IMR-90 (cell line): Measurements from ENCODE around the gene PLEKHG5. TPM values are rescaled to one million over a fixed set of nuclear protein-coding genes. Genes with fewer than 3 reads are reported as not detected.

Experiments
- ATAC-seq: fragments of 200-7000 bp; cut with Tn5 transposase; 2 replicates; pipeline ENCODE4 v1.9.1; 2020; ENCODE audit warnings: low read depth, mild to moderate bottlenecking, moderate library complexity
- BruUV-seq: library from RNA; stranded (reverse); fragments of 400-500 nt; replicated peaks from 2 replicates; lab custom pipeline; 2021; lab: Mats Ljungman, UMichigan
- CTCF ChIA-PET: fragments of 300-600 bp; formaldehyde crosslinking; extraction: SDS; loops from one replicate; lab custom pipeline; 2021; ENCODE audit warnings: antibody characterized with exemption; lab: Yijun Ruan, JAX
- POLR2A ChIA-PET: fragments of 300-600 bp; sonication (Branson Sonifier 250); formaldehyde crosslinking; loops from one replicate; lab custom pipeline; 2022; ENCODE audit warnings: antibody characterized with exemption; ENCODE audit not compliant: unreplicated experiment; lab: Charles Lee
- DNase-seq: peaks from one replicate; pipeline ENCODE4 v3.0.0; 2013
- H2AFZ ChIP-seq: replicated peaks from 2 replicates; pipeline ENCODE3; 2013; ENCODE audit warnings: low read length, mild to moderate bottlenecking; ENCODE audit not compliant: poor library complexity
- H2AK5ac ChIP-seq: 2 replicates; pipeline ENCODE4 v1.6.1; 2013; ENCODE audit warnings: low read depth, low read length, inconsistent platforms
- H2AK9ac ChIP-seq: replicated peaks from 2 replicates; pipeline ENCODE3; 2013; ENCODE audit warnings: mild to moderate bottlenecking, low read depth, low read length, moderate library complexity; ENCODE audit not compliant: poor library complexity
- H2BK120ac ChIP-seq: 2 replicates; pipeline ENCODE4 v1.6.1; 2013; ENCODE audit warnings: low read depth, low read length, inconsistent platforms
- H2BK15ac ChIP-seq: 3 replicates; pipeline ENCODE4 v1.6.1; 2013; ENCODE audit warnings: low read depth, low read length, inconsistent platforms
- H2BK20ac ChIP-seq: 2 replicates; pipeline ENCODE4 v1.6.1; 2013; ENCODE audit warnings: low read depth, mild to moderate bottlenecking, inconsistent platforms, low read length, moderate library complexity
- H2BK5ac ChIP-seq: 2 replicates; pipeline ENCODE4 v1.6.1; 2013; ENCODE audit warnings: mild to moderate bottlenecking, low read depth, low read length, inconsistent platforms; ENCODE audit not compliant: poor library complexity, severe bottlenecking
- H3K14ac ChIP-seq: replicated peaks from 2 replicates; pipeline ENCODE4 v1.6.1; 2013; ENCODE audit warnings: low read depth, low read length, inconsistent platforms
- H3K18ac ChIP-seq: 2 replicates; pipeline ENCODE4 v1.6.1; 2013; ENCODE audit warnings: low read depth, low read length, control low read depth
- H3K23ac ChIP-seq: 2 replicates; pipeline ENCODE4 v1.6.1; 2013; ENCODE audit warnings: low read depth, low read length, inconsistent platforms
- H3K27ac ChIP-seq: 2 replicates; pipeline ENCODE4 v1.5.1; 2013; ENCODE audit warnings: mild to moderate bottlenecking, control low read depth, low read length; ENCODE audit not compliant: insufficient read depth
- H3K27me3 ChIP-seq: 2 replicates; pipeline ENCODE4 v1.6.1; 2013; ENCODE audit warnings: low read length; ENCODE audit not compliant: control insufficient read depth, insufficient read depth
- H3K36me3 ChIP-seq: 2 replicates; pipeline ENCODE4 v1.6.1; 2013; ENCODE audit warnings: low read length, mixed read lengths; ENCODE audit not compliant: control insufficient read depth, insufficient read depth
- H3K4ac ChIP-seq: 2 replicates; pipeline ENCODE4 v1.6.1; 2013; ENCODE audit warnings: low read depth, low read length, inconsistent platforms
- H3K4me1 ChIP-seq: 2 replicates; pipeline ENCODE4 v1.6.1; 2013; ENCODE audit warnings: low read length, mixed read lengths; ENCODE audit not compliant: control insufficient read depth, insufficient read depth
- H3K4me2 ChIP-seq: 2 replicates; pipeline ENCODE4 v1.6.1; 2013; ENCODE audit warnings: low read depth, mild to moderate bottlenecking, control low read depth, low read length, moderate library complexity
- H3K4me3 ChIP-seq: 2 replicates; pipeline ENCODE4 v1.5.1; 2013; ENCODE audit warnings: low read depth, mild to moderate bottlenecking, control low read depth, low read length, moderate library complexity; ENCODE audit not compliant: insufficient read depth
- H3K56ac ChIP-seq: 2 replicates; pipeline ENCODE4 v1.6.1; 2013; ENCODE audit warnings: low read length, inconsistent platforms; ENCODE audit not compliant: insufficient read depth; ENCODE audit errors: extremely low read depth
- H3K79me1 ChIP-seq, 2 experiments: 2 replicates each; pipeline ENCODE4 v1.6.1; 2013; ENCODE audit warnings: low read length in 2 of 2, inconsistent platforms in 1 of 2, low read depth in 1 of 2
- H3K9ac ChIP-seq: 2 replicates; pipeline ENCODE4 v1.6.1; 2013; ENCODE audit warnings: low read depth, low read length, control low read depth
- H3K9me1 ChIP-seq: 2 replicates; pipeline ENCODE4 v1.6.1; 2013; ENCODE audit warnings: low read length, inconsistent platforms; ENCODE audit not compliant: insufficient read depth
- H3K9me3 ChIP-seq: 2 replicates; pipeline ENCODE4 v1.6.1; 2013; ENCODE audit warnings: low read length; ENCODE audit not compliant: control insufficient read depth, insufficient read depth
- H4K20me1 ChIP-seq: 2 replicates; pipeline ENCODE4 v1.6.1; 2013; ENCODE audit warnings: low read length, inconsistent platforms; ENCODE audit not compliant: insufficient read depth
- H4K5ac ChIP-seq: 2 replicates; pipeline ENCODE4 v1.6.1; 2013; ENCODE audit warnings: mild to moderate bottlenecking, low read depth, low read length, control low read depth
- H4K8ac ChIP-seq, 2 experiments: 2 replicates each; pipeline ENCODE4 v1.6.1; 2013; ENCODE audit warnings: low read depth in 2 of 2, low read length in 2 of 2, control low read depth in 1 of 2, inconsistent platforms in 1 of 2
- H4K91ac ChIP-seq: 2 replicates; pipeline ENCODE4 v1.6.1; 2013; ENCODE audit warnings: low read depth, low read length, inconsistent platforms; ENCODE audit not compliant: insufficient read depth
- BHLHE40 ChIP-seq: fragments of 150-350 bp; IDR thresholded peaks from 2 replicates; pipeline ENCODE4 v1.6.1; 2016; ENCODE audit warnings: mild to moderate bottlenecking, low read depth, low read length
- CEBPB ChIP-seq: IDR thresholded peaks from 2 replicates; pipeline ENCODE4 v1.6.1; 2012; ENCODE audit warnings: low read depth, low read length, improper control_type of control experiment
- CHD1 ChIP-seq: IDR thresholded peaks from 2 replicates; pipeline ENCODE4 v1.6.1; 2012; ENCODE audit warnings: low read depth, low read length, improper control_type of control experiment
- ELK1 ChIP-seq: fragments of 150-350 bp; IDR thresholded peaks from 2 replicates; pipeline ENCODE4 v1.6.1; 2016; ENCODE audit warnings: low read depth, mild to moderate bottlenecking, low read length, moderate library complexity, borderline replicate concordance
- MAFK ChIP-seq: IDR thresholded peaks from 2 replicates; pipeline ENCODE4 v1.6.1; 2012; ENCODE audit warnings: low read depth, low read length, improper control_type of control experiment
- MAZ ChIP-seq: IDR thresholded peaks from 2 replicates; pipeline ENCODE4 v1.6.1; 2012; ENCODE audit warnings: low read depth, mild to moderate bottlenecking, low read length, improper control_type of control experiment, moderate library complexity, borderline replicate concordance
- MXI1 ChIP-seq: IDR thresholded peaks from 2 replicates; pipeline ENCODE4 v1.6.1; 2012; ENCODE audit warnings: low read depth, mild to moderate bottlenecking, low read length, moderate library complexity, borderline replicate concordance
- NFE2L2 ChIP-seq: fragments of 150-350 bp; IDR thresholded peaks from 2 replicates; pipeline ENCODE4 v1.6.1; 2016; ENCODE audit warnings: low read depth, mild to moderate bottlenecking, low read length
- POLR2A ChIP-seq: IDR thresholded peaks from 2 replicates; pipeline ENCODE4 v1.6.1; 2012; ENCODE audit warnings: mild to moderate bottlenecking, low read depth, low read length
- RAD21 ChIP-seq: IDR thresholded peaks from 2 replicates; pipeline ENCODE4 v1.6.1; 2012; ENCODE audit warnings: low read length, improper control_type of control experiment
- RCOR1 ChIP-seq: IDR thresholded peaks from 2 replicates; pipeline ENCODE4 v1.6.1; 2012; ENCODE audit warnings: mild to moderate bottlenecking, low read length, improper control_type of control experiment; ENCODE audit not compliant: insufficient replicate concordance
- RFX5 ChIP-seq: IDR thresholded peaks from 2 replicates; pipeline ENCODE4 v1.8.0; 2012; ENCODE audit warnings: low read depth, mild to moderate bottlenecking, low read length, moderate library complexity
- SMC3 ChIP-seq: fragments of 150-350 bp; IDR thresholded peaks from 2 replicates; pipeline ENCODE4 v1.6.1; 2016; ENCODE audit warnings: low read depth, mild to moderate bottlenecking, antibody characterized with exemption, low read length, moderate library complexity
- USF2 ChIP-seq: fragments of 150-350 bp; IDR thresholded peaks from 2 replicates; pipeline ENCODE4 v1.6.1; 2017; ENCODE audit warnings: mild to moderate bottlenecking, antibody characterized with exemption, low read length, low read depth
- WGBS, 2 experiments: methylation state at CpG; one replicate each; pipeline versions ENCODE4 v1.1.5 to v1.1.7; 2013; ENCODE audit warnings: missing lambda C conversion rate in 2 of 2; ENCODE audit not compliant: insufficient read length in 1 of 2; ENCODE audit errors: extremely low coverage in 2 of 2; 5-methylcytosine and 5-hydroxymethylcytosine counted together
- dilution Hi-C: fragments of 300-500 bp; cut with HindIII; formaldehyde crosslinking; loops from one replicate; pipeline ENCODE4 v1.14.3; 2018; ENCODE audit warnings: low sequenced_read_pairs; ENCODE audit not compliant: unreplicated experiment
- in situ Hi-C: fragments of 300-500 bp; cut with MboI; formaldehyde crosslinking; loops from 3 replicates; pipeline ENCODE4 v1.14.3; 2019; ENCODE audit warnings: low sequenced_read_pairs, inconsistent platforms, mixed read lengths
- intact Hi-C: fragments of 100-400 bp; cut with micrococcal nuclease; formaldehyde crosslinking; loops from 2 replicates; pipeline ENCODE4 v1.10.0; 2022
- polyA plus RNA-seq, 3 experiments: library from polyadenylated mRNA; depleted of rRNA; stranded (reverse); fragments of >200 nt; gene quantifications; 2 replicates each; pipeline ENCODE4 v1.2.3, GENCODE V29; 2012; ENCODE audit warnings: low replicate concordance in 1 of 3
- total RNA-seq: library from RNA; depleted of rRNA; stranded (reverse); fragments of >200 nt; gene quantifications from 2 replicates; pipeline ENCODE4 v1.2.3, GENCODE V29; 2012
- TF ChIP-seq, protein P1 (sequence below): conservative IDR thresholded peaks from 2 replicates; pipeline ENCODE4 v1.5.1; 2012; ENCODE audit warnings: mild to moderate bottlenecking, low read depth, low read length, improper control_type of control experiment

The PLEKHG5 gene
- total and polyA plus RNA-seq, 2 of the 4 experiments (the other 2 are of a cell fraction) = 4.8 to 11.6 TPM

DNA sequence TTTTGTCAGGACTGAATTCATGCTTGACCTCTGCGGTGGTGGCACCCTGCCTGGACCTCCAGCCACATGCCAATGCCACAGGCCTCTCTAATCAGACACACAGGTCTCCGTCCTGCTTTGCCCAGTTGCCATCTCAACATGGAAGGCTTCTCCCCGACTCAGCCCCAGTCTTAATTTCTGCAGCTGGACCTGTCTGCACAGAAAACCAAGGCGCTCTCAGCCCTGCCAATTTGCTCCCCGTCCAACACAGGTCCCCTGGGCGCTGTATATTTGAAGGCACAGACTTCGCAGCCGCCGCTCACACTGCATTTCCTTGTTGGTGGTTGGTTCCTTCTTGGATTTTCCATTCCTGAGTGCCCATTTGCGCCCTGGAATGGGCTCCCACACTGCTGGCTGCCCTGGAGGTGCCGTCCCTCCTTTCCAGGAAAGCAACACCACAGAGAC is 28.0 kb upstream of the PLEKHG5 start:
- CTCF ChIA-PET = no interaction called here
- H3K4me2 ChIP-seq = no peak overlapping the region

More for the DNA sequence above, 28.0 kb upstream of the PLEKHG5 start:
- H2BK5ac ChIP-seq = no peak overlapping the region
- H3K27me3 ChIP-seq = no peaks in the 10 kb centered on the region
- dilution Hi-C loops = no loop called here
- no peak overlapping the region for H4K5ac ChIP-seq
- H2BK15ac ChIP-seq = no peak overlapping the region
- H4K8ac ChIP-seq = no peak overlapping the region
- H3K27ac ChIP-seq = no peak overlapping the region
- H3K56ac ChIP-seq = no peak overlapping the region
- H3K23ac ChIP-seq = no peak overlapping the region
- no peak overlapping the region for H3K4me3 ChIP-seq
- POLR2A ChIA-PET = no interaction called here
- intact Hi-C loops = no loop called here
- no peak overlapping the region for H4K91ac ChIP-seq
- H3K4me1 ChIP-seq = peaks cover 11% of the 10 kb centered on the region
- no peak for TF ChIP-seq MAFK
- TF ChIP-seq MXI1 = no peak
- TF ChIP-seq SMC3 = no peak
- no peak for TF ChIP-seq CHD1
- TF ChIP-seq ELK1 = no peak
- TF ChIP-seq RAD21 = no peak
- no peak for TF ChIP-seq USF2
- no peak for TF ChIP-seq POLR2A
- no peak for TF ChIP-seq CEBPB
- no peak for TF ChIP-seq MAZ
- TF ChIP-seq RFX5 = no peak
- TF ChIP-seq RCOR1 = no peak
- TF ChIP-seq, protein P1, sequence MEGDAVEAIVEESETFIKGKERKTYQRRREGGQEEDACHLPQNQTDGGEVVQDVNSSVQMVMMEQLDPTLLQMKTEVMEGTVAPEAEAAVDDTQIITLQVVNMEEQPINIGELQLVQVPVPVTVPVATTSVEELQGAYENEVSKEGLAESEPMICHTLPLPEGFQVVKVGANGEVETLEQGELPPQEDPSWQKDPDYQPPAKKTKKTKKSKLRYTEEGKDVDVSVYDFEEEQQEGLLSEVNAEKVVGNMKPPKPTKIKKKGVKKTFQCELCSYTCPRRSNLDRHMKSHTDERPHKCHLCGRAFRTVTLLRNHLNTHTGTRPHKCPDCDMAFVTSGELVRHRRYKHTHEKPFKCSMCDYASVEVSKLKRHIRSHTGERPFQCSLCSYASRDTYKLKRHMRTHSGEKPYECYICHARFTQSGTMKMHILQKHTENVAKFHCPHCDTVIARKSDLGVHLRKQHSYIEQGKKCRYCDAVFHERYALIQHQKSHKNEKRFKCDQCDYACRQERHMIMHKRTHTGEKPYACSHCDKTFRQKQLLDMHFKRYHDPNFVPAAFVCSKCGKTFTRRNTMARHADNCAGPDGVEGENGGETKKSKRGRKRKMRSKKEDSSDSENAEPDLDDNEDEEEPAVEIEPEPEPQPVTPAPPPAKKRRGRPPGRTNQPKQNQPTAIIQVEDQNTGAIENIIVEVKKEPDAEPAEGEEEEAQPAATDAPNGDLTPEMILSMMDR = no peak
- TF ChIP-seq BHLHE40 = no peak
- no peak for TF ChIP-seq NFE2L2
- no peak overlapping the region for H3K9ac ChIP-seq
- peaks cover 2% of the 10 kb centered on the region; the same call in 1 of the 2 replicates for H3K36me3 ChIP-seq
- no peak overlapping the region for H2BK20ac ChIP-seq
- in situ Hi-C loops = no loop called here
- no peaks in the 10 kb centered on the region for H4K20me1 ChIP-seq
- H3K79me1 ChIP-seq = no peaks in the 10 kb centered on the region
- no peak overlapping the region for H3K4ac ChIP-seq
- no peak overlapping the region for H3K18ac ChIP-seq
- H2AFZ ChIP-seq = peak overlapping the region; percentile 26
- H2AK5ac ChIP-seq = no peak overlapping the region
- no TSS peak for BruUV-seq
- DNase-seq (no peak), ATAC-seq (no peak)
- no peak overlapping the region for H3K14ac ChIP-seq
- no peaks in the 10 kb centered on the region for H3K9me3 ChIP-seq
- H2BK120ac ChIP-seq = no peak overlapping the region
- WGBS, 2 experiments = 71% methylated on average over 3 of the region's 11 CpGs; no CpG with 5 or more reads in 1 of the 2 experiments
- peaks cover 6% of the 10 kb centered on the region; the same call in 1 of the 2 replicates for H3K9me1 ChIP-seq
- no peak overlapping the region for H2AK9ac ChIP-seq
